Measurements from ENCODE around the gene LRIG1. TPM values are rescaled to one million over a fixed set of nuclear protein-coding genes. Genes with fewer than 3 reads are reported as not detected.

Gene LRIG1
- total and polyA plus RNA-seq, 2 of the 8 experiments (the other 6 are each of a cell fraction or from before 2014, with no cell fraction given) = 78.1 to 88.7 TPM

- TF ChIP-seq SAP30 (IDR thresholded peaks at IDR 0.05; ENCODE audit: insufficient read depth, insufficient replicate concordance, low read length) (no peak), YY1 (IDR thresholded peaks at IDR 0.05; ENCODE audit: low read depth, low read length) (no peak), SUZ12 (IDR thresholded peaks at IDR 0.05; ENCODE audit: low read length) (no peak), TCF12 (IDR thresholded peaks at IDR 0.05; ENCODE audit: low read depth, low read length) (no peak), CTBP2 (IDR thresholded peaks at IDR 0.05; ENCODE audit: borderline replicate concordance, insufficient read depth, insufficient read length, low read length) (no peak), BRCA1 (IDR thresholded peaks at IDR 0.05; ENCODE audit: low read depth, low read length) (no peak)
Observed at GRCh38 chr3:66377800-66378199, 123.0 kb downstream of the LRIG1 start (continued).
